BLaER1 treated with 17β-estradiol and CSF1 and Interleukin-3, amounts not matched to agents 10 nM and 100 nM (cell line): ENCODE results near the gene PLXND1.

Experiments
- H3K27ac ChIP-seq, 11 experiments: shearing (Covaris generic); formaldehyde crosslinking; 2 replicates each; pipeline ENCODE4 v1.8.1; 2022
- H3K27me3 ChIP-seq, 11 experiments: shearing (Covaris generic); formaldehyde crosslinking; 2 replicates each; pipeline ENCODE4 v1.8.1; 2022
- H3K36me3 ChIP-seq, 11 experiments: shearing (Covaris generic); formaldehyde crosslinking; 2 replicates each; pipeline ENCODE4 v1.8.1; 2022
- H3K4me1 ChIP-seq, 10 experiments: shearing (Covaris generic); formaldehyde crosslinking; 2 replicates each; pipeline ENCODE4 v1.8.1; 2022
- H3K4me2 ChIP-seq, 11 experiments: shearing (Covaris generic); formaldehyde crosslinking; 2 replicates each; pipeline ENCODE4 v1.8.1; 2022
- H3K4me3 ChIP-seq, 10 experiments: shearing (Covaris generic); formaldehyde crosslinking; 2 replicates each; pipeline ENCODE4 v1.8.1; 2022
- H3K9ac ChIP-seq, 11 experiments: shearing (Covaris generic); formaldehyde crosslinking; 2 replicates each; pipeline ENCODE4 v1.8.1; 2022
- H3K9me3 ChIP-seq, 11 experiments: shearing (Covaris generic); formaldehyde crosslinking; replicated peaks in 1 of 11; 2 replicates each; pipeline ENCODE4 v1.8.1; 2022
- H4K20me1 ChIP-seq, 11 experiments: shearing (Covaris generic); formaldehyde crosslinking; 2 replicates each; pipeline ENCODE4 v1.8.1; 2022
- Cebpa-rat ChIP-seq, 11 experiments: shearing (Covaris generic); IDR thresholded peaks; 2 replicates each; pipeline ENCODE4 v1.8.1; 2022

PLXND1 gene

DNA sequence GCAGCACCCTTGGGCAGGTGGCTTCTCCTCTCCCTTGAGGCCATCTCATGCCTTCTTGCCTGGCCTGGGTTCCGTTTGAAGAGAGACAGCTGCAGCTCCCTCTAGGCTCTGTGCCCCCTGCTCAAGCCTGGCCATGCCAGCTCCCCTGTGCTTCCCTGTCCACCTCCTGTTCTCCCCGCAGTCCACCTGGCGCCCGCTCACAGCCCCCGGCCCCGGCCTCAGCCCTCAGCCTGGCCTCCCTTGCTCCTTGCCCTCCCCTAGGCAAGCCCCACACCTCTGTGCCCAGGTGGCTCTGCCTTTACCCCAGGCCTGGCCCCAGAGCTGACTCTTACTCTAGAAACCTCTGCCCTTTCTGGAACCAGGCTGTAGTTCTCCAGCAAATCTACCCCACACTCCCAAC is 91.9 kb downstream of the PLXND1 start:
- Histone ChIP-seq H3K27me3 (no peaks in the 10 kb centered on the region), H3K9me3 (no peaks in the 10 kb centered on the region), H3K4me3 (no peak overlapping the region), H3K27ac (peak overlapping the region in 2 of 11 experiments; percentile 9 to 25; a peak in 5 of 22 replicates), H3K9ac (peak overlapping the region in 3 of 11 experiments; percentile 1 to 44 (median 27); a peak in 3 of 22 replicates), H4K20me1 (no peaks in the 10 kb centered on the region; a peak in 1 of 22 replicates), H3K4me2 (peak overlapping the region in 6 of 11 experiments; percentile 12 to 56 (median 42); a peak in 12 of 22 replicates), H3K4me1 (peaks cover 0 to 50% (median 28%) of the 10 kb centered on the region in 10 experiments; a peak in 17 of 20 replicates), H3K36me3 (peaks cover 6 to 45% (median 14%) of the 10 kb centered on the region in 11 experiments; a peak in 16 of 22 replicates)
- no peak for TF ChIP-seq Cebpa-rat (IDR thresholded peaks at IDR 0.05)

DNA sequence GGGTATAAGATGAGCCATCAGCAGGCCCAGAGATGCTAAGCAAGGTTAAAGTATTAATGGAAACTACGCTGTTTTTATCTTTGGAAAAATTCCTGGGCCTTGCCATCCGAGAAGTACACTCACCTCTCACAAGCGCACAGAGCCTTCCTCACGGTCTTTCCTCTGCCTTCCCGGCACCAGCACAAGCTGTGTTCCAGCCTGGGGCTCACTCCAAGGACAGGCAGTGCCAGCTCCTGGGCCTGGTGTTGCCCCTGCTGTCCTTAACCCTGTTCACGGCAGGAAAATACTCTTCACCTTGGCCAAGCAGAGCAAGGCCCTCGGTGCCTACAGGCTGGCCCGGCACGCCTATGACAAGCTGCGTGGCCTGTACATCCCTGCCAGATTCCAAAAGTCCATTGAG is 92.4 kb downstream of the PLXND1 start:
- no peak for TF ChIP-seq Cebpa-rat (IDR thresholded peaks at IDR 0.05)
- Histone ChIP-seq H3K9ac (peak overlapping the region in 3 of 11 experiments; percentile 1 to 44 (median 27); a peak in 2 of 22 replicates), H3K27ac (peak overlapping the region in 2 of 11 experiments; percentile 9 to 25; a peak in 4 of 22 replicates), H3K36me3 (peaks cover 6 to 46% (median 13%) of the 10 kb centered on the region in 11 experiments; a peak in 16 of 22 replicates), H3K27me3 (no peaks in the 10 kb centered on the region), H3K4me3 (no peak overlapping the region), H3K4me1 (peaks cover 0 to 45% (median 27%) of the 10 kb centered on the region in 10 experiments; a peak in 17 of 20 replicates), H3K9me3 (no peaks in the 10 kb centered on the region), H4K20me1 (no peaks in the 10 kb centered on the region; a peak in 1 of 22 replicates), H3K4me2 (peak overlapping the region in 6 of 11 experiments; percentile 12 to 56 (median 42); a peak in 11 of 22 replicates)

DNA sequence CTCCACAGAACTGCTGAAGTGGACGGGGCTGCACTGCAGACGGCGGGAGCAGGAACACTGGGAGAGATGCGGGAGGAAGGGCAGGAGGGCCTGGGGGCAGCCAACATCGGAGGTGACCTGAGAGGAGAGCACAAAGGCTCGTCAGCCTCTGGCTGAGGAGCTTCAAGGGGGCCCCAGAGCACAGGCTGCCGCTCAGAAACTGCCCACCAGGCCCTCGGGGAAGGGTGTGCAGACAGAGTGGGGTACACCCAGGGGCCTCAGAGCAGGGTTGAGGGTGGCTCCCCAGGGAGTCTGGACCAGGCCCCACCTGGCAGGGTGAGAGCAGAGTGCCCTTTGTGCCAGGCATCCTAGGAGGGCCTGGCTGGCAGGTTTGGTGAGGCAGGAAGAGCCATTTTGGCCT is 92.8 kb downstream of the PLXND1 start:
- Histone ChIP-seq H3K27me3 (no peaks in the 10 kb centered on the region), H3K4me1 (peaks cover 0 to 43% (median 26%) of the 10 kb centered on the region in 10 experiments; a peak in 17 of 20 replicates), H3K9ac (no peak overlapping the region; a peak in 1 of 22 replicates), H3K36me3 (peaks cover 6 to 46% (median 11%) of the 10 kb centered on the region in 11 experiments; a peak in 16 of 22 replicates), H3K9me3 (no peaks in the 10 kb centered on the region), H3K4me2 (peak overlapping the region in 2 of 11 experiments; percentile 10 to 45; a peak in 2 of 22 replicates), H3K4me3 (no peak overlapping the region), H4K20me1 (no peaks in the 10 kb centered on the region; a peak in 1 of 22 replicates), H3K27ac (no peak overlapping the region; a peak in 2 of 22 replicates)
- no peak for TF ChIP-seq Cebpa-rat (IDR thresholded peaks at IDR 0.05)

DNA sequence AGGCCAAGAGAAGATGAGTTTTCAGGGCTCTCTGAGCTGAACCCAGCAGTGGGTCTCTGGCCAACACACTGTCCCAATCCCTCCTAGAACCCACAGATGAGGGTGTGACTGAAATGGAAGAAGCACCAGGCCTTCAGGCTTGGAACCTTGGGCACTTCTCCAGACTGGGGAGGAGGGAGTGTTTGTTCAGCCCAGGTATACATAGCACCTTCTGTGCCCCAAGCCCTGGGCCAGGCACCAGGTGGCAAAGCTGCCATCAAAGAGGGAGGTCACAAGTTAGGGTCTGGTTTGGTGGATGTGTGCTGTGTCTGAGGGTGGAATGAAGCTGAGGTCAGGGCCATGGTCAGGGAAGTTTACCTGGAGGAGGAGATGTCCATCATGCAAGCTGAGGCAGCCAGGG is 93.9 kb downstream of the PLXND1 start:
- Histone ChIP-seq H3K27me3 (no peaks in the 10 kb centered on the region), H3K9me3 (no peaks in the 10 kb centered on the region), H4K20me1 (no peaks in the 10 kb centered on the region; a peak in 1 of 22 replicates), H3K4me3 (no peak overlapping the region), H3K4me1 (peaks cover 5 to 55% (median 36%) of the 10 kb centered on the region in 10 experiments), H3K27ac (no peak overlapping the region), H3K4me2 (no peak overlapping the region), H3K9ac (no peak overlapping the region), H3K36me3 (peaks cover 4 to 46% (median 11%) of the 10 kb centered on the region in 11 experiments; a peak in 14 of 22 replicates)
- TF ChIP-seq Cebpa-rat (IDR thresholded peaks at IDR 0.05): no peak

DNA sequence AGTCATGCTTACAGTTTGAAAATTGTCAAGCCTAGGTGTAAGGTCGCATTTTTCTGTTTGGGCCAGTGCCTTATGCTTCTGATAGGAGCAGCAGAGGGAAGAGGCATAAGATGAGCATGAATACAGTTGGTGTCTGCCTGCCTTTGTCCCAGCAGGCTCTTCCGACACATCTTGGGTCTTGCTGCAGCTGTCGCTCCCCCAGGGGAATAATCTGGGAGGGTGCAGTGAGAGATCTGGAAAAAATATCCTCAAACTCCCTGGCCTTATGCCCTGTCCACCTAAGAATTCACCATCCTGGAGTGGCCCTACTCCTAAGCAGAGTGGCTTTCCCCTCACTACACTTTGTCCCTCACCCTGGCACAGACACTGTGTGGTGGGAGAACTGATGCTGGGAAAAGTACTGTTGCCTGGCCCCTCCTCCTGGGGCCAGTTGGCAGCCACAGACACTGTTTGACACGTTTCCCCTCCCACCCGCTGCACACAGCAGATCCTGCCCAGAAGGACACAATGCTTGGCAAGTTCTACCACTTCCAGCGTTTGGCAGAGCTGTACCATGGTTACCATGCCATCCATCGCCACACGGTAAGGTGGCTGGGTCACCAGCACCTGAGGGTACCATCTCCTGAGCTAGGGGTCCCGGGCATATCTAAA is 99.2 kb downstream of the PLXND1 start:
- peak overlapping the region in 7 of 11 experiments; percentile 9 to 59 (median 32); a peak in 8 of 22 replicates for H3K9ac ChIP-seq
- H3K27ac ChIP-seq: peak overlapping the region in 8 of 11 experiments; percentile 5 to 53 (median 15); a peak in 10 of 22 replicates
- H4K20me1 ChIP-seq: no peaks in the 10 kb centered on the region
- H3K9me3 ChIP-seq: no peaks in the 10 kb centered on the region
- H3K36me3 ChIP-seq: peaks cover 11 to 58% (median 21%) of the 10 kb centered on the region in 11 experiments; a peak in 19 of 22 replicates
- no peak for TF ChIP-seq Cebpa-rat (IDR thresholded peaks at IDR 0.05)
- H3K27me3 ChIP-seq: no peaks in the 10 kb centered on the region
- H3K4me1 ChIP-seq: peaks cover 17 to 64% (median 55%) of the 10 kb centered on the region in 10 experiments
- H3K4me3 ChIP-seq: no peak overlapping the region
- H3K4me2 ChIP-seq: peak overlapping the region; percentile 61 to 87 (median 72)

DNA sequence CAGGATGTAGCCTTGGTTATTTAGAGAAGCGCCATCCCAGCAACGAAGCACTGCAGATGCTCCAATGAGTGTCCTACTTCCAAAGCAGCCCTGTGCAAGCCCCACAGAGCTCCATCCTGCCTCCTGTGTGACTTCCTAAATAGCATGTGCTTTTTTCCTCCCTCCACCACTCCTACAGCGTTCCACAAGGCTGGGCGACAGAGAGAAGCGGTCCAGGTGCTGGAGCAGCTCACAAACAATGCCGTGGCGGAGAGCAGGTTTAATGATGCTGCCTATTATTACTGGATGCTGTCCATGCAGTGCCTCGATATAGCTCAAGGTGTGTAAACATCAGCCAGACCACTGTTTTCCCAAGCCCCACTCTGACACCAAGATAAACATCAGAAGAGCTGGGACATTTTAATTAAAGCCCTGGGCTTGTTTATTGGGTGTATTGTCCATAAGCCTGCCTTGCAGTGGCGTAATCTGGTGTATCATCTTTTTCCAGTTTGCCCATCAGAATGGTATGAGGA is 100.2 kb downstream of the PLXND1 start:
- Histone ChIP-seq H3K9me3 (no peaks in the 10 kb centered on the region), H3K27me3 (no peaks in the 10 kb centered on the region), H3K36me3 (peaks cover 5 to 57% (median 25%) of the 10 kb centered on the region in 11 experiments; a peak in 18 of 22 replicates), H3K27ac (peak overlapping the region in 3 of 11 experiments; percentile 29 to 53 (median 48); a peak in 3 of 22 replicates), H3K4me3 (no peak overlapping the region), H3K4me1 (peaks cover 17 to 63% (median 55%) of the 10 kb centered on the region in 10 experiments), H3K4me2 (peak overlapping the region; percentile 61 to 87 (median 72); a peak in 19 of 22 replicates), H4K20me1 (no peaks in the 10 kb centered on the region), H3K9ac (peak overlapping the region in 3 of 11 experiments; percentile 51 to 59 (median 55); a peak in 4 of 22 replicates)
- no peak for TF ChIP-seq Cebpa-rat (IDR thresholded peaks at IDR 0.05)

DNA sequence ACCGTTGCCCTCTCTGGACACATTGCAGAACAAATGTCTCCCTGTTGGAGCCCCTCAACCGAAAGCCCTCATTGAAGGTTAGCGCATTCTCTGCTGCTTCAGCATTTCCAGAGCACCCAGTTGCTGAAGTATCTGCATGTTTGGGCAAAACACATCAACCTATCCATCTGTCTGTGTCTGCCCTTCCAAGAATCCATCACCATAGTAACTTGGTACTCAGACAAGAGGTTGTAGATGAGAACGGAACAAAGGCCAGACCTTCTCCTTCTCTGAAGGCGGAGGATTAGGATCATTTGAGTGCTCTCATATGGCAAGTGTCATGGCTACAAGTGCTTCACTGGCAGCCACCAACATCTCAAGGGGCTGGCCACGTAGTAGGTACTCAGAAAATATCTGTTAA is 101.1 kb downstream of the PLXND1 start:
- no peak overlapping the region for H3K4me3 ChIP-seq
- peaks cover 13 to 59% (median 34%) of the 10 kb centered on the region in 11 experiments; a peak in 18 of 22 replicates for H3K36me3 ChIP-seq
- peak overlapping the region in 7 of 11 experiments; percentile 14 to 87 (median 68); a peak in 8 of 22 replicates for H3K4me2 ChIP-seq
- H3K27ac ChIP-seq: no peak overlapping the region
- H3K4me1 ChIP-seq: peaks cover 17 to 55% (median 48%) of the 10 kb centered on the region in 10 experiments
- no peaks in the 10 kb centered on the region for H3K27me3 ChIP-seq
- no peaks in the 10 kb centered on the region for H4K20me1 ChIP-seq
- H3K9me3 ChIP-seq: no peaks in the 10 kb centered on the region
- H3K9ac ChIP-seq: no peak overlapping the region
- TF ChIP-seq Cebpa-rat (IDR thresholded peaks at IDR 0.05): no peak
